ENCODE measurements around the gene IVL.
A peak's percentile ranks its signal among the peaks of the same experiment; 100 is the strongest.

IVL gene

DNA sequence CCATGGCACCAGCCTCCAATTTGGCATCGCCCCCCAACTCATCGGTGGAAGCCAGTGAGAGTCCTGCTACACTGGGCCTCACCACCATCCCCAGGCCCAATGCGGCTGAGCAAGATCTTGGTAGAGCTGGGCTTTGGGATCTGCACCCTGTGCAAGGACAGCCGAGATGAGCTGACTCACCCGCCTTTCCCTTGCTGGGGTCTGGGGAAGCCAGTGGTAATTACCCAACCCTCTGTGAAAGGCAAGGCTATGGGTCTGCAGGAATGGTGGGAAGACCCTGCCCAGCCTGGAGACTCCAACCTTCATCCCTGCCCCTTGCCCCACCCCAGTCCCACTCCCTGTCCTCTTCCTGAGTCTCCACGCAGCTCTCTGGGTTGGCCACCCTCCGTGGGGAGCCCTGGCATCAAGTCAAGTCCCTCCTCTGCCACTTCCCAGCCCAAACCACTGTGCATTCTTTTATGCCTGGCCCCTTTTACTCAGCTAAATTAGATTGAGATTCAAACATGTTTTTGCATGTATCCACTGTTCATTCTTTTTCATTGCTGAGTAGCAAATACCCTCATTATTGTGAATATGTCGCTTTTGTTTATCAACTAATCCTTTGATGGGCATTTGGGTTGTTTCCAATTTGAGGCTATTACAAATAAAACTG is 21.5 kb upstream of the IVL start:
- no peak for DNase-seq (ENCODE audit: low read depth)

DNA sequence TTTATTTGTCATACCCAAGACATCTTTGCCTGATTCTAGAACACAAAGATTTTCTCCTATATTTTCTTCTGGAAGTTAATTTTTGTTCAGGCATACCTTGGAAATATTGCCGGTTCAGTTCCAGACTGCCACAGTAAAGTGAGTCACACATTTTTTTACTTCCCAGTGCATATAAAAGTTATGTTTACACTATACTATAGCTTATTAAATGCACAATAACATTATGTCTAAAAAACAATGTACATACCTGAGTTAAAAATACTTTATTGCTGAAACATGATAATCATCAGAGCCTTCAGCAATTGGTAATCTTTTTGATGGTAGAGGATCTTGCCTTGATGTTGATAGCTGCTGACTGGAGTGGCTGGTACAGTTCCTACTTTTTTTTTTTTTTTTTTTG is 20.2 kb upstream of the IVL start:
- DNase-seq (ENCODE audit: low read depth), result no peak

DNA sequence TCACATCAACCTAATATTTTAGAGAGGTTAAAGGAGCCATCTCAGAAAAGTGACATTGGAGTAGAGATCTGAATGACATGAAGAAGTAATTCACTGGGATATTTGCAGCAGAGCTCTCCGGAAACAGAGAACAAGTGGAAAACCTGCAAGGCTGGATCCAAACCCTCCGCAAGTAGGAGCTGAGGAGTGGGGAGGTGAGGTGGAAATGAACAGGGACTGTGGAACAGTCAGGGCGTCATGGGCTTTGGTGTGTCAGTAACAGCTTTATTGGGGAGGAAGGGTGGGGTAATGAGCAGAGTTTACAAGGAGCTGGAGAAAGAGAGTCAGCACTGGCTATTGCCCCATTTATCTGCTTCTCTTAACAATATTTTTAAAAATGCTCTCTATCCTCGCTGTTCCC is 9.3 kb upstream of the IVL start:
- DNase-seq (ENCODE audit: low read depth), result no peak

DNA sequence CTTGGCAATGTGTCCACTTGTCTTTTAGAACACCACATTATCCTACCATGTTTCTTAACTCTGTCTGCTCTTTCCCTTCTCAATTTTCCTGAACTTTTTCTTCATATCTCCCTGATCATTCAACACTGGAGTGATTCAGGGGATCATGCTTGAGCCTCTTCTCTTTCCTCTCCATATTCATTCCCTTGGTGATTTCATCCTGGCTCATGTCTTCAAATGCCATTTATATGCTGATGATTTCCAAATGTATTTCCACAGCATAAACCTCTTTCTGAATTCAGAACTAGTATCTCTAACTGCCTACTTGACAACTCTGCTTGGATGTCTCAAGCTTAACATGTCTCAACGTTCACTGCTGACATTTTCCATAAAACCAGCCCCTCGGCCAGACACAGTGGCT is 8.5 kb upstream of the IVL start:
- no peak for DNase-seq (ENCODE audit: low read depth)

DNA sequence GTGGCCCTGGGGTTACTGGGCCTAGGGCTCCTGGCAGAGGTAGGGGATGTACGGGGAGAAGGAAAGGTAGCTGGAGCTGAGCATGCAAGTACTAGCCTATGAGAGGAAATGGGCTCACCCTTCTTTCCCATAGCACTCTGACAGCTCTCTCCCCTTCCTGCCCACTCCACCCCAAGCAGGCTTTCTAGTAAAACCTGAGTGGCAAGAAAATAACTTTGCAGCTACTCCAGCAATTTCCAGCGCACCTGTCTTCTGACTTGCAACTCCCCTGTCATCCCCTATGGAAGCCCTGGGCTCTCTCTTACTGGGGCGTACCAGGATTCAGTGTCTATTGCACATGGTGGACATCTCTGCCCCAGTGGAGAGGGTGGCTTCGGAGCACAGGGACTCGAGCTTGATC is 6.7 kb upstream of the IVL start:
- DNase-seq (ENCODE audit: low read depth), result no peak

DNA sequence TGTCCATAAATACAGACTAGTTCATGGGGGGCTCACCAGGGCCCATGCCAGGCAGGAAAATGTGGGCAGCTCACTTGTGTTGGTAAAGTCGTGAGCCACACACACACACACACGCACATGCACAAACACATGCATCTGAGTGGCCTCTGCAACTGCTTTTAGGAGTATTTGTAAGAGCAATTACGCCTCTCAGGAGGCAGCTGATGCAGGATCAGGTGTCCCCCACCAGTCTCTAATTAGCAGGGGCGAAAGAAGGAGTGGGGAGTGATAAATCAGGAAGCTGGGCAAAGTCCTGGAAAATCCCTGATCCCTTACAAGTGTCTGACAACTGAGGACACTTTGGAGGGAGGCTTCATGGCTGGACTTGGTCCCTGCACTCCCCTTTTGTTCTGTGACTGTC is 5.7 kb upstream of the IVL start:
- DNase-seq (ENCODE audit: low read depth), result no peak

DNA sequence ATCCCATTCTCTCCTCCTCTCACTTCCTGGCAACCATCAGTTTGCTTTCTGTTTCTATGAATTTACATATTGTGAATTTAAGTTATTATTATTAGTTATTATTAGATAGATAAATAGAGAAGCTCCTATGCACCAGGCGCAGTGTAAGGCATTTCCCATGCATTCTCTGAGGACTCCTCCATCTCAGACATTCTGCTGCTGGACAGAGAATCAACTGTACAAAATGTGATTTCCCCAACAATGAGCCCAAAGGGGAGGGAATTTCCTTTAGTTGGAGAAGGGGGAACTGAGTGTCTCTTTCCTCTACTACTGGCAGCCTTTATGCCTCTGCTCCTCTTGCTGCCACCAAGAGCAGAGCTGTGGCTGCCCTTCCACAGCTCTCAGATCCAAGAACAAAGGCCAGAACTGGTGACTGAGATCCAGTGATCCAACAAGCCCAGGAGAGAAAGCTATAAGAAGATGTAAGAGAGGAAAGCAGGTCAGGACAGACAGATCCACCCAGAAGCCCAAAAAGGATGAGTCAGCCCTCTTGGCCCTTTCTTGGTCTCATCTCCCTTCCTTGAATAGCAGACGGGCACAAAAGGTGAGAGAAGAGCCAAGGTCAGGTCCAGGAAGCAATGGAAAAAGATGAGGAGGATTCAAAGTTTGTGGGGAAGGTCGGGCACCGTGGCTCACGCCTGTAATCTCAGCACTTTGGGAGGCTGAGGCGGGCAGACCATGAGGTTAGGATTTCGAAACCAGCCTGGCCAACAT is 3.5 kb upstream of the IVL start:
- DNase-seq (ENCODE audit: low read depth), result no peak

DNA sequence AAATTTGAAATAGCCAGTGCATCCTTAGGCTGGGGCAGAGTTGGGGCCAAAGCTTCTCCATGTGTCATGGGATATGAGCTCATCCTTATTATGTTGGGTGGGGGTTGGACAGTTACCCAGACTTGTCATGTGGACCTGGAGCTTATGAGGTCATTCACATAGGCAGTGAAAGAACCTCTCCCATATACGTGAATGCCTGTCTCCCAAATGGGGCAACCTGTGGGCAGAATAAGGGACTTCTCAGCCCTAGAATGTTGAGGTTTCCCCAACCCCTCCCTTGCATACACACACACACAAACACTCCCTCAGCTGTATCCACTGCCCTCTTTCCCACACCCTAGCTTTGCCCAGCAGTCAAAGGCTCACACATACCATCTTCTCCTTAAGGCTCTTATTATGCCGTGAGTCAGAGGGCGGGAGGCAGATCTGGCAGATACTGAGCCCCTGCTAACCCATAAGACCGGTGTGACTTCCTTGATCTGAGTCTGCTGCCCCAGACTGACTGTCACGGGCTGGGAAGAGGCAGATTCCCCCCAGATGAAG is 2.3 kb upstream of the IVL start:
- DNase-seq (ENCODE audit: low read depth), result peak; percentile 81

DNA sequence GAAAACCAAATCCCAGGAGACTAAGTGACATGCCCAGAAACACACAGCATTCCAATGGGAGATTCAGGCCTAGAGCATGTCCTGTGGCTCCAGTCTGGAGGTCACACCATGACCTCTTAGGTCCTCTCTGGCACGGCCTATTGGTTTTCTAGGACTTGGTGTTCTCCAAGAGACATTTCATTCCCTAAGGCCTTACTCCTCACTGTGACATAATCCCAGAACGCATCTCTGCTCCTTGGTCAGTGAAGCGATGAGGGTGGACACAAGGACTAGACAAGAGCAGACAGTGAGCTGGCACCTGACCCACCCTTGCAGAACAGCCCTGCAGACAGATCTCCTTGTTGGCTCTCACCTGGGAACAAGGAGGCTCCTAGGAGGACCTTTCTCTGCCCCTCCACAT is 860 bp downstream of the IVL start:
- DNase-seq (ENCODE audit: low read depth), result no peak

DNA sequence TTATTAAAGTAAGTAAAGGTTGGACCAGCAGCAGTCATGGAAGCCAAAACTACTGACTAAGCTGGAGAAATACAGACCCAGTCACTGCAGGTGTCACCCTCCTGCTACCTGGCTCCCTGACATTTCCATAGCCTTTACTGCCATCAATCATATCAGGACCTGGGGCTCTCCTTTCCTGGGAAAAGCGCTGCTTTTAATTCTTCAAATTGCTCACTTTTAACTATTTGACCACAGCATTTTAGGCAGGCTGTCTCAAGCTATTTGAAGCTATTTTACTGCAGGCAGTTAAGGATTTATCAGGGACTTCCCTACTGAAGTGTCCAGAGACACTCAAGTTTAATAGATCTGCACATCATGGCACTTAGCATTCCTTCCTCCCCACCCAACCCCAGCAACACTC is 4.1 kb downstream of the IVL start:
- DNase-seq (ENCODE audit: low read depth), result no peak

DNA sequence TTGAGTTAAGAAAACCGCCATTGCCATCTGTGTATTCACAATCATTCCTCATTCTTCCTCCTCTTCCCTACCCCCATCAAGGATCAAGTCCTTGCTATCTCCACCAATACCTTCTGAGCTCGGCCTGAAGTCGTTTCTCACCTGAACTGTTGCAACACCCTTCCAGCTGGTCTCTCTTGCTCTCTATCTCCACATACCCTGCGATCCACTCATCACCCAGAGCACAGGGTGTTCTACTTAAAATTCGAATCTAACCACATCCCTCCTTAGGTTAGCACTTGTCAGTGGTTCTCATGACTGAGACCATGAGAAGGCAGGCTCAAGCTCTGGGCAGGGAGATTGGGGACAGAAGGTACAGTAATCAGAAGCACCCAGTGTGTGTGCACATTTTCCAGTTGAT is 4.6 kb downstream of the IVL start:
- no peak for DNase-seq (ENCODE audit: low read depth)

DNA sequence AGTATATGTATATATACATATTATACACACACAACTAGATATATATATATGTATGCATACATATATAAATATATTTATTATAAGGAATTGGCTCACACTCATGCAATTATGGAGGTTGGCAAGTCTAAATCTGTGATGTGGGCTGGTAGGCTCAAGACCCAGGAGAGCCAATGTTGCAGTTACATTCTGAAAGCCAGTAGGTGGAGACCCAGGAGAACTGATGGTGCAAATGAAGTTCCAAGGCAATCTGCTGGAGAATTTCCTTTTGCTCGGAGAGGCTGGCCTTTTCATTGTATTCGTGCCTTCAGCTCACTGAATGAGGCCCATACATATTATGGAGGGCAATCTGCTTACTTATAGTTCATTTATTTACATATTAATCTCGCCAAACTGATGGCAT is 9.4 kb downstream of the IVL start:
- DNase-seq (ENCODE audit: low read depth), result no peak

DNA sequence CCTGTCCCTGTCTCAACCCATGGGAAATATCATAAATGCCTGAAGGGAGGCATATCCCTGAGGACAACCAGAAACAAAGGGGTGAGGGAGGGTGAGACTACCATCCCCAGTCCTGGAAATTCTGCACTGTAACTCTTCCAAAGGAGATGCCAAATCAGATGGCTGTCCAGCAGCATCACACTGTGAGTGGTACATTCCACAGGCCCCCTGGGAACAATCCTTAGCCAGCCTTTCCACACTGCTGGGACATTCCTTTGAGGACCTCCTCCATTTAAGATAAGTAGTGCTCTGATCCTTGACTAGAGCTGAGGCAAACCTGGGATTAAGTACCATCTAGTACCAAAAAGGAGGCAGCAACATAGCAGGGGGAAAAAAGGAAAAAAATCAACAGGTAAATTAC is 10.7 kb downstream of the IVL start:
- DNase-seq (ENCODE audit: low read depth), result no peak

DNA sequence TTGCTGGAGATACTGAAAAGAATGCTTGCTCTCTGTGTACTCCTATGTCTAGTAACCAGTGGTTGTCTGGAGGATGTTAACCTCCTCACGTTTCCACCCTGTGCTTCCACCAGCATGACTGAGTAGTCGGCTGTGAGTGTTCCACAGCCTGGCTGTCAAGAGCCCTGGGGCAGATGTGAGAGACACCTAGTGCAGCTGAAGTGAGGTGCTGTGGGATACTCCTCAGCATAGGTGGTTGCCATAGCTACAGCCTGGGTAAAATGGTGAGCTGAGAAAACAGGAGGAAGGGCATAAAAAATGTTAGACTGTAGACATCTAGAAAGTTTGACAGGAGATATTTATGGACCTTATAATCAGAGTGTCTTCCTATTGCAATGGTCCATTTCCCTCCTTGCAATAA is 15.8 kb downstream of the IVL start:
- no peak for DNase-seq (ENCODE audit: low read depth)

DNA sequence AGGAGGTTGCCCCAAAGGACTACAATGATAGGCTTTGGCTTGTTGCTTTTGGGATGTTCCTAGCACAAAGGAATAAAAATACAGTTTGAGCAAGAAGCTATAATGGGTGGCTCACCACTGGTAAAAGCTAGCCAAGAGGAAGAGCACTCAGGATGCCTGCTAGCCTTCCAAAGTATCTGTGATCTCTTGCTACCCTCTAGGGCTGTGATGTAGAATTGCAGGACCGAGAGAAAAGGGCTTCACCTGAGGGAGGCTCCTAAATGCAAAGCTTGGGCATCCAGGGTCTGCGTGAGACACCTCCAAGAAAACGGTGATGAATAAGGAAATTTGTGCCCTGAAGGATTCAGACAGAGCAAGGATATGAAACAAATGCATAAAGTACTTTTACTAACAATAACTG is 17.7 kb downstream of the IVL start:
- DNase-seq (ENCODE audit: low read depth), result peak; percentile 54

DNA sequence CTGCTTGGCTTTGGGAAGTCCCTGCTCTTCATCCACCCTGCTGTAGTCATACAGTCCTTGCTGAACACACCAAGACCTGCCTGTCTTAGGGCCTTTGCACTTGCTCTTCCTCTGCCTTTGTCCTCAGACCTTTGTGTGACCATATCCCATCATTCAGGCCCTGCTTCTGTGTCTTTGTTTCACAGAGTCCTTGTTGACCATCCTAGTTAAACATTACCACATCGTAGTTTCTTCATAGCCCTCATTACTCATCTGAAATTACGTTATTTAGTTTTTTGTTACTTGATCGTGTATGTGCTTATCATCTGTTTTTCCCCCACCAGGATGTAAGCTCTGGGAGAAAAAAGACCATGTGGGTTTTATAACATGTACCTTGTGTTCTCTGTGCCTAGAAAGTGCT is 20.3 kb downstream of the IVL start:
- no peak for DNase-seq (ENCODE audit: low read depth)

DNA sequence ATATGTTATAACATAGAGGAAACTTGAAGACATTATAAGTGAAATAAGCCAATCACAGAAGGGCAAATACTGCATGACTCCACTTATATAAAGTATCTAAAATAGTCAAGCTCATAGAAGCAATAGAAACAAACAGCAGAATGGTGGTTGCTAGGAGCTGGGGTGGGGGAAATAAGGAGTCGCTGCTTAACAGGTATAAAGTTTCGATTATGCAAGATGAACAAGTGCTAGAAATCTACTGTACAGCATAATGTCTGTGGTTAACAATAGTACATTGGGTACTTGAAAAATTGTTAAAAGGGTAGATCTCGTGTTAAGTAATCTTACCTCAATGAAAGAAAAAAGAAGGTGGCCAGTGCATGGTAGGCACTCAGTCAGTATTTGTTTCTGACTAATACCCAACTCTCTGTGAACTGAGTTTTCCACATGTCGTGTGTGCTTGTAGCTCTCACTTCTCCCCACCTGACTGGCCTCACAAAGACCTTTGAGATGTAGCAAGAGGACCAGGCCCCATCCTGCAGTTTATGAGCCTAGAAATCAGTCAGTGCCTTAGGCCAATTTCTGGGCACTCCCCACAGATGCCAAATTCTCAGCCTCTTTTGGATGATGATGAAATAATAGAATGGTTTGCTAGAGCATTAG is 23.9 kb downstream of the IVL start:
- no peak for DNase-seq (ENCODE audit: low read depth)

DNA sequence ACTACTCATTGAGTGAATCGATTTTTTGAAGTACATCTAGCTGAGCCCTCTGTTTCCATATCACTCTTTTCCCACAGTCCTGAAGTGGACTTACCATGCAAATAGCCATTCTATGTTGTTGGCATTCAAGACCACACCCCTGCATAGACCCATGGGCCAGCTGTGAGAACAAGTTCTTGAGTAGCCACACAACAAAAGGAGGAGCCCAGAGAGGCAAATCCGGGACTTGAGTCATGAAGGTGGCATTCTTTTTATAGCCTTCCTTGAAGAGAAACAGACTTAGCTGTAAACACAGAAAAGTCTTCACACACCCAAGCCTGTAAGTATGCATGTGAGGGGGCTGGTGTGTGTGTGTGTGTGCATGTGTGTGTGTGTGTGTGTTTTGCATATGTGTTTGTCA is 24.9 kb downstream of the IVL start:
- no peak for DNase-seq (ENCODE audit: low read depth)

DNA sequence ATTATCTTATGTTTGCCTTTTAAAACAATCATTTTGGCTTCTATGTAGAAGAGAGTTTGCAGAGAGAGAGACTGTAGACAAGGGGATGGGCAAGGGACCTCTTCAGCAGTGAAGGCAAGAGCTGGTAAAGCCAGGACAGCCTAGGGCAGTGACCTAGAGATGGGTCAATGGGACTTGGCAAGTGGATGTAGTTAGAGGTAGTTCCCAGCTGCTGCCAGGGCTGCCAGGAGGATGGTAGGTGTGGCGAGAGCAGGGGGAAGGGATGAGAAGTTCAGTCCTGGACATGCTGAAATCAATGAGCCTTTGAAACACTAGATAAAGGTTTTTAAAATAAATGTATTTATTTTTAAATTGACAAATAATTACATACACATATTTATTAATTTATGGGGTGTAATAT is 32.3 kb downstream of the IVL start:
- DNase-seq (ENCODE audit: low read depth), result no peak

DNA sequence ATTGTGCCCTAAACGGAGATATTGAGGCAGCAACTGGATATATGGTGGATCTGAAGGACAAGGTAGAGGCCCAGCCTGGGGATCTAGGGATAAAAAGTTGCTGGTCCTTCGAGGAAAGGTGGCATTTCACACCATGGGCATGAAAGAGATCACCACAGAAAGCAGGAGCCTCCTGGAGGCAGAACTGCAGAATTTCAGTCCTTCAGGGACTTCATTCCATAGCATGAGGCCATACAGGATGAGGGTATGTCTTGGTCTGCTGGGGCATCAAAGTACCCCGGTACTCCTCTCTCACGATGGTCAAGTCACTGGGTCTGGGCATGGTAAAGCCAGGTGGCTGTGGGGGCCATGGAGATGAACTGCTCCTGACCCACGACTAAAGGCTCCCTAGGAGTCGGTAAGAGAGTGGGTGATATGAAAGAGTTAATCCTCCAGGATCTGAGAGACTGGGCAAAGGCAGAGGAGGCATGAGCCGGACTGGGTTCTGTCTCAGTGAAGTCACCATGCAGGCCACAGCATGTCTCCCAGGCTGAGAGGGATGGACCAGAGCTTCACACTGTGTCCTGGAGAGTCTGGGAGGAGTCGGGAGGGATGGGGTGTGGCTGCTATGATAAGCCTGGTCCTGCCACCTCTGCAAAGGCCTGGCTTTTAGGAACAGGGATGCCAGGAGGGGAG is 32.8 kb downstream of the IVL start:
- DNase-seq (ENCODE audit: low read depth), result no peak

DNA sequence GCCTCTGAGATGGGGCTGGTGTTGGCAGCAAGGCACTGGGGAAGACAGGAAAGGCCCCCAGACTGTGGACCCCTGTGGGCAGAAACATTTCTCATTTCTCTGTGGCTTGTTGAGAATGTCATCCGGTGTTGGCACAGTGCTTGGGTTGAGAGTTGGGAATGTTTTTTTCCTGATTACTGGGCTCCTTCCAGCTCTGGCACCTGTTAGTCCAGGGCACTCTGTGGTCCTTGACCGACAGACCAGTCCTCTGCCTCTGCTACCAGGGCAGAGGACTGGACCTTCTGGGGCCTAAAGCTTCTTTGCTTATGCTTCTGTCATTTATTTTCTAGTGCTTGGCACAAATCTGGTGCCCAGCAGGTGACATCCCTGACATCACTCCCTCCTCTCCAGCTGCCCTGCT is 33.8 kb downstream of the IVL start:
- DNase-seq (ENCODE audit: low read depth), result no peak

DNA sequence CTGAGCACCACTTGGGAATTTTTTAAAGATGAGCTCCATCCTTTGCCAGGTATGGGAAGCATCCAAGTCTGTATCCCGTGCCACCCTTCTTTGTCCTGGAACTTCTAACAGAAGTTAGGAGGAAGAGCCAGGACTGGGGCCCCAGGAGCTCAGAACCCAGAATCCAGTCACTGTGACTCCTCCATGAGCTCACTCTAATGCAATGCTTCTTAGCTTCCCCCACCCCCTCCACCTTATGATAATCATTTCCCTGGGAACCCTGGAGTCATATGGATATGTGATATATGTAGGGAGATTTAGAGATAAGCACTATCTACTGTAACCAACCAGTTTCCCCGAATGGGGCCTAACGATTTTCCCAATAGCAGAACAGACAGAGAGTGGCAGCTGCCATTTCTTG is 37.9 kb downstream of the IVL start:
- DNase-seq (ENCODE audit: low read depth), result no peak
